OCI-LY1 (cell line): ENCODE results near the gene ERAP2.

Experiments
- EZH2 ChIP-seq: fragments of 200-600 bp; sonication (generic), shearing (Covaris generic); IDR thresholded peaks from 2 replicates; pipeline ENCODE4 v1.8.0; 2017; ENCODE audit warnings: borderline replicate concordance, mixed run types, mild to moderate bottlenecking, antibody characterized with exemption, low read length, moderate library complexity, mixed read lengths
- TF ChIP-seq, protein P1 (sequence below): fragments of 200-600 bp; sonication (generic), shearing (Covaris generic); IDR thresholded peaks from 2 replicates; pipeline ENCODE4 v1.5.1; 2017; ENCODE audit warnings: mild to moderate bottlenecking, antibody characterized with exemption, low read length, moderate library complexity, mixed read lengths

- TF ChIP-seq, protein P1, sequence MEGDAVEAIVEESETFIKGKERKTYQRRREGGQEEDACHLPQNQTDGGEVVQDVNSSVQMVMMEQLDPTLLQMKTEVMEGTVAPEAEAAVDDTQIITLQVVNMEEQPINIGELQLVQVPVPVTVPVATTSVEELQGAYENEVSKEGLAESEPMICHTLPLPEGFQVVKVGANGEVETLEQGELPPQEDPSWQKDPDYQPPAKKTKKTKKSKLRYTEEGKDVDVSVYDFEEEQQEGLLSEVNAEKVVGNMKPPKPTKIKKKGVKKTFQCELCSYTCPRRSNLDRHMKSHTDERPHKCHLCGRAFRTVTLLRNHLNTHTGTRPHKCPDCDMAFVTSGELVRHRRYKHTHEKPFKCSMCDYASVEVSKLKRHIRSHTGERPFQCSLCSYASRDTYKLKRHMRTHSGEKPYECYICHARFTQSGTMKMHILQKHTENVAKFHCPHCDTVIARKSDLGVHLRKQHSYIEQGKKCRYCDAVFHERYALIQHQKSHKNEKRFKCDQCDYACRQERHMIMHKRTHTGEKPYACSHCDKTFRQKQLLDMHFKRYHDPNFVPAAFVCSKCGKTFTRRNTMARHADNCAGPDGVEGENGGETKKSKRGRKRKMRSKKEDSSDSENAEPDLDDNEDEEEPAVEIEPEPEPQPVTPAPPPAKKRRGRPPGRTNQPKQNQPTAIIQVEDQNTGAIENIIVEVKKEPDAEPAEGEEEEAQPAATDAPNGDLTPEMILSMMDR = no peak
- no peak for TF ChIP-seq EZH2
These were observed 32.7 kb downstream of the ERAP2 start for GRCh38 chr5:96909003-96909402.
